Liver (tissue), 9 donors: ENCODE measurements around the gene PTGIR. TPM values are rescaled to one million over a fixed set of nuclear protein-coding genes. Genes with fewer than 3 reads are reported as not detected.

Experiments
- DNase-seq: peaks from one replicate; pipeline ENCODE4 v3.0.0-alpha.2; 2017; ENCODE audit warnings: low spot score
- H3K27ac ChIP-seq, 2 donors: one replicate each; pipeline ENCODE4 v1.7.0; 2013; ENCODE audit warnings: inconsistent platforms in 2 of 2, low read length in 2 of 2, control low read depth in 1 of 2, low read depth in 1 of 2, mild to moderate bottlenecking in 1 of 2
- H3K27me3 ChIP-seq, 4 donors: one replicate each; pipeline versions ENCODE4 v1.6.1 to v1.7.0; 2013; ENCODE audit warnings: low read length in 3 of 4, inconsistent platforms in 1 of 4, mild to moderate bottlenecking in 1 of 4, moderate library complexity in 1 of 4; ENCODE audit not compliant: control insufficient read depth in 4 of 4, insufficient read depth in 4 of 4
- H3K36me3 ChIP-seq, 4 donors: one replicate each; pipeline versions ENCODE4 v1.6.1 to v1.7.0; 2013; ENCODE audit warnings: low read length in 3 of 4, mild to moderate bottlenecking in 3 of 4, low read depth in 1 of 4, moderate library complexity in 1 of 4; ENCODE audit not compliant: control insufficient read depth in 4 of 4, insufficient read depth in 3 of 4
- H3K4me1 ChIP-seq, 4 donors: one replicate each; pipeline versions ENCODE4 v1.6.1 to v1.7.0; 2013; ENCODE audit warnings: low read length in 3 of 4, mild to moderate bottlenecking in 3 of 4, moderate library complexity in 1 of 4; ENCODE audit not compliant: control insufficient read depth in 4 of 4, insufficient read depth in 4 of 4
- H3K4me3 ChIP-seq, 3 donors: one replicate each; pipeline versions ENCODE4 v1.6.1 to v1.7.0; 2013; ENCODE audit warnings: low read length in 3 of 3, control low read depth in 1 of 3, low read depth in 1 of 3, mild to moderate bottlenecking in 1 of 3
- H3K9ac ChIP-seq, 2 donors: one replicate each; pipeline ENCODE4 v1.7.0; 2013; ENCODE audit warnings: low read length in 2 of 2, mild to moderate bottlenecking in 2 of 2, moderate library complexity in 2 of 2, control low read depth in 1 of 2, low read depth in 1 of 2
- H3K9me3 ChIP-seq, 4 donors: one replicate each; pipeline versions ENCODE4 v1.6.1 to v1.7.0; 2013; ENCODE audit warnings: low read length in 3 of 4; ENCODE audit not compliant: control insufficient read depth in 4 of 4
- CTCF ChIP-seq: fragments of 150-350 bp; IDR thresholded peaks from 2 replicates; pipeline ENCODE4 v1.5.1; 2017; ENCODE audit warnings: improper control_type of control experiment, low read depth, low read length; ENCODE audit not compliant: missing input control
- FOXA2 ChIP-seq: IDR thresholded peaks from 2 replicates; pipeline ENCODE4 v1.6.1; 2016; ENCODE audit warnings: antibody characterized with exemption
- HNF4G ChIP-seq: IDR thresholded peaks from 2 replicates; pipeline ENCODE4 v1.6.1; 2016; ENCODE audit warnings: antibody characterized with exemption
- MAX ChIP-seq: IDR thresholded peaks from 2 replicates; pipeline ENCODE4 v1.6.1; 2016; ENCODE audit warnings: antibody characterized with exemption
- ZBTB33 ChIP-seq: IDR thresholded peaks from 2 replicates; pipeline ENCODE4 v1.6.1; 2016; ENCODE audit warnings: antibody characterized with exemption
- WGBS: extraction: QIAGEN DNeasy Blood & Tissue Kit; methylation state at CpG from one replicate; pipeline ENCODE4 v1.1.7; 2013; 5-methylcytosine and 5-hydroxymethylcytosine counted together
- polyA plus RNA-seq, 2 donors: library from polyadenylated mRNA; stranded (reverse) in 1 of 2; unstranded in 1 of 2; fragments of 200-250 nt in 1 of 2; fragments of >200 nt in 1 of 2; fragmentation: Nextera tagmentation in 1 of 2; extraction: Ambion mirVana in 1 of 2; gene quantifications; one replicate each; pipeline versions ENCODE4 v1.2.1 to v1.2.3, GENCODE V29; 2013 to 2015
- total RNA-seq, 2 donors: library from RNA; depleted of rRNA; stranded (reverse); fragments of >200 nt; gene quantifications; one replicate each; pipeline ENCODE4 v1.2.3, GENCODE V29; 2014
- TF ChIP-seq, protein P1 (sequence below): IDR thresholded peaks from 2 replicates; pipeline ENCODE4 v1.6.1; 2016; ENCODE audit warnings: antibody characterized with exemption
- donor health status: healthy.
- donor health status: healthy.
- donor health status: healthy.
- donor health status: healthy.
- donor health status: healthy.

PTGIR gene
- total and polyA plus RNA-seq, 4 donors = 1.4 to 5.9 (median 2.9) TPM

- no peak overlapping the region for H3K9ac ChIP-seq
- no peaks in the 10 kb centered on the region for H3K27me3 ChIP-seq
- H3K36me3 ChIP-seq = no peaks in the 10 kb centered on the region
- DNase-seq = no peak
- TF ChIP-seq, protein P1, sequence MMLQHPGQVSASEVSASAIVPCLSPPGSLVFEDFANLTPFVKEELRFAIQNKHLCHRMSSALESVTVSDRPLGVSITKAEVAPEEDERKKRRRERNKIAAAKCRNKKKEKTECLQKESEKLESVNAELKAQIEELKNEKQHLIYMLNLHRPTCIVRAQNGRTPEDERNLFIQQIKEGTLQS = no peak
- TF ChIP-seq ZBTB33 (no peak), HNF4G (no peak), CTCF (no peak)
- H3K27ac ChIP-seq = no peak overlapping the region
- WGBS = 85% methylated on average over 2 of the region's 2 CpGs
- H3K4me1 ChIP-seq = no peaks in the 10 kb centered on the region
- H3K4me3 ChIP-seq = no peak overlapping the region
- no peaks in the 10 kb centered on the region for H3K9me3 ChIP-seq
Observed at GRCh38 chr19:46580247-46580646, 44.6 kb downstream of the PTGIR start.

DNA sequence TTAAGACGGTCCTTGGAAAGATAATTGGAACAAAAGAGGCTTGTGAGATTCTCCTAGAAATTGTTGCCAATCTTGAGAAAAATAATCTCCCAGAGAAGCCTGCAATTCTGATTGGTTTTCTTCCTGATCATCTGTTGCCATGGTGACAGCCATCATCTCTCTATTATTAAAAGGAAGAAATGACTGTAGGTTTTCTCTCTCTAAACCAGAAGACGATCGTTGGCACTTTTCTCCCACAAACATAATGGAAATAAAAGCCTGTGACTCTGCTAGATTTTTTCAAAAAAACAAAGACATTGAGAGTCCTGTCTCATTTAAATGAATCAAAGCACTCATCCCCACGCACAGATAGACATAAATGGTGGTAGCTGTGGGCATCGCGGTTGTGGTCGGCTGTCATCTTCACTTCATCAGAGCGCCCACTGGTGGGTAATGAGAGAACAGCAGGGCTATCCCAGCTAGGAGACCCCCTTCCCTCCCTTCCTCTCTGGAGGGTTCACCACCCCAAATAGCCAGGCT, 45.5 kb downstream of the PTGIR start:
- TF ChIP-seq CTCF = peak; percentile 6
- no peak for TF ChIP-seq FOXA2
- TF ChIP-seq MAX = no peak
- DNase-seq = no peak
- no peaks in the 10 kb centered on the region for H3K9me3 ChIP-seq
- no peak overlapping the region for H3K4me3 ChIP-seq
- WGBS = 59% methylated on average over 8 of the region's 8 CpGs
- no peaks in the 10 kb centered on the region for H3K36me3 ChIP-seq
- no peaks in the 10 kb centered on the region for H3K27me3 ChIP-seq
- H3K27ac ChIP-seq = no peak overlapping the region
- H3K9ac ChIP-seq = no peak overlapping the region
- H3K4me1 ChIP-seq = no peaks in the 10 kb centered on the region

- H3K36me3 ChIP-seq = no peaks in the 10 kb centered on the region
- no peak overlapping the region for H3K9ac ChIP-seq
- H3K27ac ChIP-seq = no peak overlapping the region
- H3K4me3 ChIP-seq = no peak overlapping the region
- 95% methylated on average over 4 of the region's 4 CpGs for WGBS
- H3K4me1 ChIP-seq = no peaks in the 10 kb centered on the region
- no peaks in the 10 kb centered on the region for H3K9me3 ChIP-seq
- TF ChIP-seq, protein P1 = no peak
- no peak for TF ChIP-seq ZBTB33
- H3K27me3 ChIP-seq = no peaks in the 10 kb centered on the region
- DNase-seq = no peak
Observed at GRCh38 chr19:46578450-46578849, 46.4 kb downstream of the PTGIR start.
